Pancreas (tissue), 10 donors: ENCODE data around the gene SAP130. TPM values are rescaled to one million over a fixed set of nuclear protein-coding genes. Genes with fewer than 3 reads are reported as not detected.

ENCODE experiments used
- ATAC-seq, 4 donors: fragments of 200-7000 bp; cut with Tn5 transposase; one replicate each; pipeline versions ENCODE4 v1.8.0 to v1.9.1; 2020; ENCODE audit warnings: mild to moderate bottlenecking in 4 of 4, moderate library complexity in 4 of 4
- DNase-seq, 6 donors: peaks; one replicate each; pipeline ENCODE4 v3.0.0-alpha.2; 2020
- FAIRE-seq: peaks from 2 replicates; lab custom pipeline; 2012; peaks lifted over from hg19 to GRCh38; lab: Jason Lieb, UNC
- H3K27ac ChIP-seq, 4 donors: fragments of 200-600 bp; sonication (generic); 1 replicate in 3 of 4; 2 replicates in 1 of 4; pipeline versions ENCODE4 v1.5.0 to v1.8.0; 2020
- H3K27me3 ChIP-seq, 4 donors: fragments of 200-600 bp; one replicate each; pipeline ENCODE4 v1.8.0; 2021
- H3K36me3 ChIP-seq, 3 donors: fragments of 200-600 bp; sonication (generic) in 1 of 3; one replicate each; pipeline versions ENCODE4 v1.5.0 to v1.8.0; 2020 to 2021
- H3K4me1 ChIP-seq, 3 donors: fragments of 200-600 bp; one replicate each; pipeline ENCODE4 v1.8.0; 2021
- H3K4me3 ChIP-seq, 4 donors: fragments of 200-600 bp; sonication (generic) in 2 of 4; one replicate each; pipeline versions ENCODE4 v1.5.0 to v1.8.0; 2020 to 2021
- H3K9me3 ChIP-seq, 4 donors: fragments of 200-600 bp; one replicate each; pipeline ENCODE4 v1.8.0; 2021
- CTCF ChIP-seq, 4 donors: fragments of 200-600 bp; sonication (generic) in 3 of 4; IDR thresholded peaks; one replicate each; pipeline versions ENCODE4 v1.5.0 to v1.8.0; 2021; ENCODE audit warnings: antibody characterized with exemption in 4 of 4
- WGBS, 2 donors: extraction: QIAGEN DNeasy Blood & Tissue Kit; methylation state at CpG; one replicate each; pipeline ENCODE4 v1.1.7; 2013; 5-methylcytosine and 5-hydroxymethylcytosine counted together
- intact Hi-C, 3 donors: fragments of 100-400 bp; cut with DNase I; formaldehyde crosslinking; loops; one replicate each; pipeline versions ENCODE4 v1.11.1 to v1.14.2; 2022
- polyA plus RNA-seq, 2 donors: library from polyadenylated mRNA; stranded (reverse); fragments of 200-250 nt; gene quantifications; one replicate each; pipeline ENCODE4 v1.2.3, GENCODE V29; 2013
- total RNA-seq, 6 donors: library from RNA; stranded (reverse); fragmentation: NEBNext Ultra II Directional in 4 of 6; extraction: Animal tissue kit (Norgen Biotek cat#: 25700) in 4 of 6; gene quantifications; one replicate each; pipeline versions ENCODE4 v1.2.1 to v1.2.4, GENCODE V29; 2021 to 2023
- donor health status: healthy with polysubstance abuse.
- donor health status: DM: no; HTN: no; CAD: no; lungs with moderate emphysema.
- donor health status: DM: no; HTN: no; CAD: no.
- donor health status: control.
- donor health status: control.
- donor health status: Bipolar disorder and iron deficiency.
- donor health status: DM: yes; HTN: yes; CAD: no.
- donor health status: DM: no; HTN: no; CAD: no.
- donor health status: DM: no; HTN: no; CAD: no.
- donor health status: DM: yes; HTN: yes; CAD: no.

Gene SAP130
- total and polyA plus RNA-seq, 8 donors, result 4.5 to 14.1 (median 9.3) TPM

- no peaks in the 10 kb centered on the region for H3K36me3 ChIP-seq
- FAIRE-seq (no peak), DNase-seq (no peak), ATAC-seq (no peak)
- H3K9me3 ChIP-seq, result no peaks in the 10 kb centered on the region
- H3K4me3 ChIP-seq, result no peak overlapping the region
- no peaks in the 10 kb centered on the region for H3K27me3 ChIP-seq
- TF ChIP-seq CTCF (IDR thresholded peaks at IDR 0.05), result no peak
- intact Hi-C loops, result no loop called here
- 95 to 100% methylated on average over 1 of the region's 1 CpG for WGBS, 2 donors
- no peak overlapping the region for H3K27ac ChIP-seq
- H3K4me1 ChIP-seq, result peaks cover 0 to under 1% (median 0%) of the 10 kb centered on the region in 3 donors
Observed at GRCh38 chr2:128064353-128064752, 36.5 kb upstream of the SAP130 start.

- intact Hi-C loops, result no loop called here
- no peaks in the 10 kb centered on the region for H3K9me3 ChIP-seq
- no peak overlapping the region for H3K4me3 ChIP-seq
- FAIRE-seq (no peak), DNase-seq (peak in 1 of 6 donors; percentile 20), ATAC-seq (no peak)
- H3K27ac ChIP-seq, result no peak overlapping the region
- TF ChIP-seq CTCF (IDR thresholded peaks at IDR 0.05), result no peak
- H3K27me3 ChIP-seq, result no peaks in the 10 kb centered on the region
- no peaks in the 10 kb centered on the region for H3K36me3 ChIP-seq
- 78 to 80% methylated on average over 8 of the region's 8 CpGs for WGBS, 2 donors
- no peaks in the 10 kb centered on the region for H3K4me1 ChIP-seq
Observed at GRCh38 chr2:128062571-128062970, 34.7 kb upstream of the SAP130 start.

- FAIRE-seq (no peak), DNase-seq (no peak), ATAC-seq (no peak)
- intact Hi-C loops, result no loop called here
- Histone ChIP-seq H3K4me3 (no peak overlapping the region), H3K27ac (no peak overlapping the region), H3K27me3 (no peaks in the 10 kb centered on the region), H3K4me1 (no peaks in the 10 kb centered on the region), H3K9me3 (no peaks in the 10 kb centered on the region), H3K36me3 (no peaks in the 10 kb centered on the region)
- WGBS, 2 donors, result 66 to 72% methylated on average over 2 of the region's 2 CpGs
- no peak for TF ChIP-seq CTCF (IDR thresholded peaks at IDR 0.05)
Observed at GRCh38 chr2:128058114-128058513, 30.3 kb upstream of the SAP130 start.

- intact Hi-C loops, result no loop called here
- FAIRE-seq, result no peak
- Histone ChIP-seq H3K27me3 (no peaks in the 10 kb centered on the region), H3K9me3 (no peaks in the 10 kb centered on the region), H3K4me1 (no peaks in the 10 kb centered on the region), H3K27ac (no peak overlapping the region), H3K36me3 (no peaks in the 10 kb centered on the region), H3K4me3 (no peak overlapping the region)
- ATAC-seq, result no peak
- TF ChIP-seq CTCF (IDR thresholded peaks at IDR 0.05), result no peak
- no peak for DNase-seq
- 60 to 62% methylated on average over 3 of the region's 3 CpGs for WGBS, 2 donors
Observed at GRCh38 chr2:128057334-128057733, 29.5 kb upstream of the SAP130 start.

- intact Hi-C loops, result no loop called here
- H3K27me3 ChIP-seq, result no peaks in the 10 kb centered on the region
- no peak for DNase-seq
- TF ChIP-seq CTCF (IDR thresholded peaks at IDR 0.05), result no peak
- FAIRE-seq, result no peak
- H3K9me3 ChIP-seq, result no peaks in the 10 kb centered on the region
- H3K4me3 ChIP-seq, result no peak overlapping the region
- no peaks in the 10 kb centered on the region for H3K4me1 ChIP-seq
- ATAC-seq, result no peak
- H3K27ac ChIP-seq, result no peak overlapping the region
- WGBS, 2 donors, result 82 to 88% methylated on average over 11 of the region's 11 CpGs
- H3K36me3 ChIP-seq, result no peaks in the 10 kb centered on the region
Observed at GRCh38 chr2:128054104-128054885, 26.4 kb upstream of the SAP130 start.
